Measurements from ENCODE around the gene ARMC7.

DNA sequence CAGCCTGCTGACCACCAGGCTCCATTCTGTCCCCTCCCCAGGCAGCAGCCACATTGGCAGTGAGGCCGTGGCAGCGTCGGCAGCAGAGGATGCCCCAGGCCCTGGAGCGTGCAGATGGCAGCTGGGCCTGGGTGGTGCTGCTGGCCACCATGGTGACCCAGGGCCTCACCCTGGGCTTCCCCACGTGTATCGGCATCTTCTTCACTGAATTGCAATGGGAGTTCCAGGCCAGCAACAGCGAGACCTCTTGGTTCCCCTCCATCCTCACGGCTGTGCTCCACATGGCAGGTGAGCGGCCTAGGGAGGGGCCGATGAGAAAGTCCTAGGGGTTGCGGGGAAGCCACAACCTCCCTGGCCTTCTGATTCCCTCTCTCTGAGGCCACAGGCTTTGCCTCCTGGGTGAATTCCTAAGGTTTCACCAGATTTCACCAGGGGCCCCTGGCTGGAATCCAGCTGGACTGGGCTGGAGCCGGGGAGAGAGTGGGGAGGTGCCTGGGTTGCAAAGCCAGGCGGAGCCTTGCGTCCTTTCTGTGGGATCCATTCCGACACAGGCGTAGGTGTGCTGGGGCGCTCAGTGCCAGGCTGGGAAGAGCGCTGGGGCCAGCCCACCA, 16.1 kb upstream of the ARMC7 start:
- TF ChIP-seq, protein P1, sequence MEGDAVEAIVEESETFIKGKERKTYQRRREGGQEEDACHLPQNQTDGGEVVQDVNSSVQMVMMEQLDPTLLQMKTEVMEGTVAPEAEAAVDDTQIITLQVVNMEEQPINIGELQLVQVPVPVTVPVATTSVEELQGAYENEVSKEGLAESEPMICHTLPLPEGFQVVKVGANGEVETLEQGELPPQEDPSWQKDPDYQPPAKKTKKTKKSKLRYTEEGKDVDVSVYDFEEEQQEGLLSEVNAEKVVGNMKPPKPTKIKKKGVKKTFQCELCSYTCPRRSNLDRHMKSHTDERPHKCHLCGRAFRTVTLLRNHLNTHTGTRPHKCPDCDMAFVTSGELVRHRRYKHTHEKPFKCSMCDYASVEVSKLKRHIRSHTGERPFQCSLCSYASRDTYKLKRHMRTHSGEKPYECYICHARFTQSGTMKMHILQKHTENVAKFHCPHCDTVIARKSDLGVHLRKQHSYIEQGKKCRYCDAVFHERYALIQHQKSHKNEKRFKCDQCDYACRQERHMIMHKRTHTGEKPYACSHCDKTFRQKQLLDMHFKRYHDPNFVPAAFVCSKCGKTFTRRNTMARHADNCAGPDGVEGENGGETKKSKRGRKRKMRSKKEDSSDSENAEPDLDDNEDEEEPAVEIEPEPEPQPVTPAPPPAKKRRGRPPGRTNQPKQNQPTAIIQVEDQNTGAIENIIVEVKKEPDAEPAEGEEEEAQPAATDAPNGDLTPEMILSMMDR (IDR thresholded peaks at IDR 0.05; ENCODE audit: low read length), result no peak
- TF ChIP-seq EZH2phosphoT487 (IDR thresholded peaks at IDR 0.05; ENCODE audit: low read length) (no peak), EZH2 (optimal IDR thresholded peaks at IDR 0.05; ENCODE audit: low read depth, low read length) (no peak)
